ENCODE results near the gene IGF1R.

Gene IGF1R

GRCh38 chr15:98647774-98648653, at the start of gene IGF1R:
TSS of gene IGF1R (plus strand) at chr15:98648539. CDS start at chr15:98649582, 1,043 bp downstream.
- TF ChIP-seq, protein P1, sequence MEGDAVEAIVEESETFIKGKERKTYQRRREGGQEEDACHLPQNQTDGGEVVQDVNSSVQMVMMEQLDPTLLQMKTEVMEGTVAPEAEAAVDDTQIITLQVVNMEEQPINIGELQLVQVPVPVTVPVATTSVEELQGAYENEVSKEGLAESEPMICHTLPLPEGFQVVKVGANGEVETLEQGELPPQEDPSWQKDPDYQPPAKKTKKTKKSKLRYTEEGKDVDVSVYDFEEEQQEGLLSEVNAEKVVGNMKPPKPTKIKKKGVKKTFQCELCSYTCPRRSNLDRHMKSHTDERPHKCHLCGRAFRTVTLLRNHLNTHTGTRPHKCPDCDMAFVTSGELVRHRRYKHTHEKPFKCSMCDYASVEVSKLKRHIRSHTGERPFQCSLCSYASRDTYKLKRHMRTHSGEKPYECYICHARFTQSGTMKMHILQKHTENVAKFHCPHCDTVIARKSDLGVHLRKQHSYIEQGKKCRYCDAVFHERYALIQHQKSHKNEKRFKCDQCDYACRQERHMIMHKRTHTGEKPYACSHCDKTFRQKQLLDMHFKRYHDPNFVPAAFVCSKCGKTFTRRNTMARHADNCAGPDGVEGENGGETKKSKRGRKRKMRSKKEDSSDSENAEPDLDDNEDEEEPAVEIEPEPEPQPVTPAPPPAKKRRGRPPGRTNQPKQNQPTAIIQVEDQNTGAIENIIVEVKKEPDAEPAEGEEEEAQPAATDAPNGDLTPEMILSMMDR (IDR thresholded peaks at IDR 0.05) = peak; percentile 2
- Histone ChIP-seq H3K27me3 (peaks cover 47% of the 10 kb centered on the region), H3K27ac (peak within 1 kb of the TSS; percentile 94)

GRCh38 chr15:98599909-98600691, 48.2 kb upstream of the IGF1R start:
- TF ChIP-seq, protein P1 (IDR thresholded peaks at IDR 0.05) = no peak

More at GRCh38 chr15:98647774-98648653, at the start of gene IGF1R:
- no peaks in the 10 kb centered on the region for H3K9me3 ChIP-seq
- peaks cover 30 to 39% of the 10 kb centered on the region in 2 experiments for H3K4me1 ChIP-seq (ENCODE audit: control insufficient read depth in 1 of 2, insufficient read depth in 1 of 2, low read depth in 1 of 2, low read length in 1 of 2)
- peak within 1 kb of the TSS; percentile 94 to 95 for H3K4me3 ChIP-seq (ENCODE audit: low read depth in 1 of 2, low read length in 1 of 2)
- H3K36me3 ChIP-seq = no peaks in the 10 kb centered on the region

DNA sequence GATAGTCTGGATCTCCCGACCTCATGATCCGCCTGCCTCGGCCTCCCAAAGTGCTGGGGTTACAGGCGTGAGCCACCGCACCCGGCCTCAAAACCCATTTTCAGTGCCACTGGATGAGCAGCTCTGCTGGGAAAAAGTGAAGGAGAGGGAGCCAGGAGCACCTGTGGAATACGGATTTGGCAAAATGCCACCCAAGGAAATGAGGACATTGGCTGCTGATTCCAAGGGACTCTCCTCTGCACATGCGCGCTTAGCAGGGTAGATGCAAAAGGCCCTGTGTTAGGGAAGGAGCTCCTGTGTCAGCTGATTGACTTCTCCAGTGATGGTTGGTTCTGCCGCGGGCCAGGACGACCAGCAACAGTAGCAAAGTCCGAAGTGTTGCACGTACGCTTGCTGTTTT, 43.4 kb upstream of the IGF1R start:
- no peaks in the 10 kb centered on the region for H3K36me3 ChIP-seq
- no peaks in the 10 kb centered on the region for H3K9me3 ChIP-seq
- TF ChIP-seq, protein P1 (IDR thresholded peaks at IDR 0.05) = no peak
- no peak overlapping the region for H3K27ac ChIP-seq
- peaks cover 7 to 12% of the 10 kb centered on the region in 2 experiments for H3K4me1 ChIP-seq (ENCODE audit: control insufficient read depth in 1 of 2, insufficient read depth in 1 of 2, low read depth in 1 of 2, low read length in 1 of 2)
- H3K4me3 ChIP-seq (ENCODE audit: low read depth in 1 of 2, low read length in 1 of 2) = no peak overlapping the region
- H3K27me3 ChIP-seq = peaks cover 11% of the 10 kb centered on the region

More at GRCh38 chr15:98599909-98600691, 48.2 kb upstream of the IGF1R start:
- Histone ChIP-seq H3K27ac (peak overlapping the region; percentile 69), H3K4me3 (ENCODE audit: low read depth in 1 of 2, low read length in 1 of 2) (peak overlapping the region; percentile 63 to 67), H3K4me1 (ENCODE audit: control insufficient read depth in 1 of 2, insufficient read depth in 1 of 2, low read depth in 1 of 2, low read length in 1 of 2) (peaks cover 10 to 14% of the 10 kb centered on the region in 2 experiments), H3K27me3 (peaks cover 41% of the 10 kb centered on the region), H3K36me3 (no peaks in the 10 kb centered on the region), H3K9me3 (no peaks in the 10 kb centered on the region)

DNA sequence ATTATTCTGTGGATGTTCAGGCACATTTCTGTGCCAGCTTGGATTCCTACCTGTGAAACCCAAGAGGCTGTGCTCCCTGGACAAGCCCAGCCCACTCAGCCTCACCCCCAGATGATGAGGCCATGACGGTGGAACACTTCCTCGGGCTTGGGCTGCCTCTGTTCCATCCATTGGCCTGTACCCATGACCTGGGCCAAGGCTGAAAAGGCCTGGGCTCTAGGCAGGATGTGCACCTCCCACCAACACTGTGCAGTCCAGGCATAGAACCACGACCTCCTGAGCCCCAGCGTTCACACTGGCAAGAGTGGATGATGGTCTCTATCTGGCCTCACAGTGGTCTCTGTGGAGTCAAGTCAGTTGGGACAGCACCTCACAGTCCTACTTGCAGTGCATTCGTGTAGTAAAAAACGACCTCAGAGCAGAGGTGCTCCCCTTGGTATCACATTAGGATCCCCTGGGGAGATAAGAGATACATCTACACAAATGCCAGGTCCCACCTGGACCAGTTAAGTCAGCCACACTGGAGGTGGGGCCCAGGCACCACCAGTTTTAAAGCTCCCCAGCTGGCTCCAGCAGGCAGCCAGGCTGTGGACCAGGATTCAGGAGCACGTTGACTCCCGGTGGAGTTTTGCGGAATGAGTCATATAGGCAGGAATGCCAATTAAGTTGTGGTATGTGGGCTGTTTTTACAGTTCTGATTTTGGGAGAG, 39.0 kb upstream of the IGF1R start:
- Histone ChIP-seq H3K9me3 (no peaks in the 10 kb centered on the region), H3K27ac (no peak overlapping the region), H3K4me1 (ENCODE audit: control insufficient read depth in 1 of 2, insufficient read depth in 1 of 2, low read depth in 1 of 2, low read length in 1 of 2) (peaks cover 30 to 32% of the 10 kb centered on the region in 2 experiments), H3K4me3 (ENCODE audit: low read depth in 1 of 2, low read length in 1 of 2) (no peak overlapping the region), H3K27me3 (peaks cover 2% of the 10 kb centered on the region), H3K36me3 (no peaks in the 10 kb centered on the region)
- TF ChIP-seq, protein P1 (IDR thresholded peaks at IDR 0.05) = no peak

DNA sequence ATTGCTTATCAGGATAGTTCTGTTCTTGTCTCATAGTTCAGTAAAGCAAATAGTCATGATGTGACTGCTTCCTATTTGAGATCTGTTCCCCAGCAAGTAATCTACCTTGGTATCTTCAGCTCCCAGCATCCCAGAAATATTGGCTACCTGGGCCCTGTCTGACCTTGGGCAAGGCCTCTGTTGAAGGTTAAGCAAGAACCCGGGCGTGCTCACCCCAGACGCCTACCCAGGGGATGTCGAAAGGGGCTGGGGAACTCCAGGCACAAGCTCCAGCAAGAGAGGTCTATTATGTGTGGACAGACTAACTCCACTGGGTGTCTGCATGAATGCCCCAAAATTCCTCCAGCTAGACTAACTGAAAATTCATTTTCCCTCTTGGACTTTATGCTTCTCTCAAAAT, 37.3 kb upstream of the IGF1R start:
- peak overlapping the region; percentile 16 for H3K27ac ChIP-seq
- no peak overlapping the region for H3K4me3 ChIP-seq (ENCODE audit: low read depth in 1 of 2, low read length in 1 of 2)
- H3K27me3 ChIP-seq = no peaks in the 10 kb centered on the region
- H3K36me3 ChIP-seq = no peaks in the 10 kb centered on the region
- TF ChIP-seq, protein P1 (IDR thresholded peaks at IDR 0.05) = no peak
- H3K9me3 ChIP-seq = no peaks in the 10 kb centered on the region
- peaks cover 30 to 32% of the 10 kb centered on the region in 2 experiments for H3K4me1 ChIP-seq (ENCODE audit: control insufficient read depth in 1 of 2, insufficient read depth in 1 of 2, low read depth in 1 of 2, low read length in 1 of 2)

All from neutrophil (primary cell).